ENCODE measurements around the gene UNC13C. TPM values are rescaled to one million over a fixed set of nuclear protein-coding genes. Genes with fewer than 3 reads are reported as not detected.

UNC13C gene
- total RNA-seq, 1 experiment from 2014 or later, result not detected

- intact Hi-C loops (cut with micrococcal nuclease), result no loop called here
- no TSS peak for BruUV-seq (replicated peaks)
- H3K9me3 ChIP-seq (ENCODE audit: control insufficient read depth in 1 of 2, insufficient read depth in 1 of 2, low read depth in 1 of 2, low read length in 2 of 2), result peaks cover 12 to 38% of the 10 kb centered on the region in 2 experiments; a peak in 2 of 4 replicates
- H3K27ac ChIP-seq (ENCODE audit: low read depth, low read length), result no peak overlapping the region
- ChIA-PET RAD21 (ENCODE audit: low non-redundant PET in 1 of 2, low total read pairs in 2 of 2, uncharacterized antibody in 2 of 2, unreplicated experiment in 2 of 2) (no interaction called here), CTCF (no interaction called here), POLR2A (no interaction called here)
- no peaks in the 10 kb centered on the region for H3K36me3 ChIP-seq (ENCODE audit: control insufficient read depth in 1 of 2, insufficient read depth in 2 of 2, low read length in 2 of 2)
- no peak overlapping the region for H2AFZ ChIP-seq (ENCODE audit: low read depth, low read length, poor library complexity, severe bottlenecking)
- H4K20me1 ChIP-seq (ENCODE audit: insufficient read depth), result no peaks in the 10 kb centered on the region
- DNase-seq (ENCODE audit: low read depth, low spot score), result no peak
- ATAC-seq, result no peak
- H3K4me2 ChIP-seq (ENCODE audit: low read length), result no peak overlapping the region
- H3K4me3 ChIP-seq (replicated peaks in 1 of 2; ENCODE audit: low read depth in 1 of 2, low read length in 2 of 2), result no peak overlapping the region
- H3K9me2 ChIP-seq (ENCODE audit: insufficient read depth), result no peaks in the 10 kb centered on the region
- H3K79me2 ChIP-seq (ENCODE audit: insufficient read depth, low read length), result no peaks in the 10 kb centered on the region
- H3K9ac ChIP-seq (ENCODE audit: low read length), result no peak overlapping the region
- no peaks in the 10 kb centered on the region for H3K27me3 ChIP-seq (ENCODE audit: insufficient read depth, low read length)
- no peaks in the 10 kb centered on the region for H3K4me1 ChIP-seq (ENCODE audit: control insufficient read depth in 1 of 2, insufficient read depth in 2 of 2, low read length in 2 of 2)
- TF ChIP-seq CTCF (IDR thresholded peaks at IDR 0.05 in 2 of 3, conservative IDR thresholded peaks at IDR 0.05 in 1 of 3; ENCODE audit: borderline replicate concordance in 1 of 3, insufficient read depth in 1 of 3, low read depth in 2 of 3, low read length in 2 of 3) (no peak), YY1 (IDR thresholded peaks at IDR 0.05; ENCODE audit: extremely low read depth, insufficient replicate concordance, low read depth, low read length) (no peak)
These were observed 86.1 kb downstream of the UNC13C start for GRCh38 chr15:54064365-54064764.

- Histone ChIP-seq H3K4me2 (ENCODE audit: low read length) (no peak overlapping the region), H3K27ac (ENCODE audit: low read depth, low read length) (no peak overlapping the region), H3K9ac (ENCODE audit: low read length) (no peak overlapping the region), H3K4me3 (replicated peaks in 1 of 2; ENCODE audit: low read depth in 1 of 2, low read length in 2 of 2) (no peak overlapping the region), H3K9me3 (ENCODE audit: control insufficient read depth in 1 of 2, insufficient read depth in 1 of 2, low read depth in 1 of 2, low read length in 2 of 2) (peaks cover 12 to 41% of the 10 kb centered on the region in 2 experiments; a peak in 2 of 4 replicates), H3K36me3 (ENCODE audit: control insufficient read depth in 1 of 2, insufficient read depth in 2 of 2, low read length in 2 of 2) (no peaks in the 10 kb centered on the region), H3K27me3 (ENCODE audit: insufficient read depth, low read length) (no peaks in the 10 kb centered on the region), H3K4me1 (ENCODE audit: control insufficient read depth in 1 of 2, insufficient read depth in 2 of 2, low read length in 2 of 2) (no peaks in the 10 kb centered on the region), H2AFZ (ENCODE audit: low read depth, low read length, poor library complexity, severe bottlenecking) (no peak overlapping the region), H4K20me1 (ENCODE audit: insufficient read depth) (no peaks in the 10 kb centered on the region), H3K79me2 (ENCODE audit: insufficient read depth, low read length) (no peaks in the 10 kb centered on the region), H3K9me2 (ENCODE audit: insufficient read depth) (no peaks in the 10 kb centered on the region)
- intact Hi-C loops (cut with micrococcal nuclease), result no loop called here
- BruUV-seq (replicated peaks), result no TSS peak
- CTCF ChIA-PET, result no interaction called here
- RAD21 ChIA-PET (ENCODE audit: low non-redundant PET in 1 of 2, low total read pairs in 2 of 2, uncharacterized antibody in 2 of 2, unreplicated experiment in 2 of 2), result no interaction called here
- POLR2A ChIA-PET, result no interaction called here
- TF ChIP-seq YY1 (IDR thresholded peaks at IDR 0.05; ENCODE audit: extremely low read depth, insufficient replicate concordance, low read depth, low read length), result no peak
- TF ChIP-seq POLR2A (IDR thresholded peaks at IDR 0.05; ENCODE audit: borderline replicate concordance, extremely low read depth, insufficient read depth, insufficient read length), result no peak
- TF ChIP-seq SRF (IDR thresholded peaks at IDR 0.05; ENCODE audit: low read depth), result no peak
- TF ChIP-seq SP1 (IDR thresholded peaks at IDR 0.05; ENCODE audit: low read depth), result no peak
- TF ChIP-seq ZNF274 (IDR thresholded peaks at IDR 0.05; ENCODE audit: low read depth, low read length), result no peak
- TF ChIP-seq RAD21 (IDR thresholded peaks at IDR 0.05; ENCODE audit: low read depth), result no peak
- TF ChIP-seq ELF1 (IDR thresholded peaks at IDR 0.05; ENCODE audit: borderline replicate concordance, low read depth), result no peak
- TF ChIP-seq ZBTB33 (IDR thresholded peaks at IDR 0.05; ENCODE audit: extremely low read depth, insufficient replicate concordance, low read length), result no peak
- no peak for TF ChIP-seq SIN3A (IDR thresholded peaks at IDR 0.05; ENCODE audit: low read depth)
- TF ChIP-seq EZH2phosphoT487 (IDR thresholded peaks at IDR 0.05; ENCODE audit: borderline replicate concordance), result no peak
- ATAC-seq (no peak), DNase-seq (ENCODE audit: low read depth, low spot score) (no peak)
These were observed 88.2 kb downstream of the UNC13C start for GRCh38 chr15:54066403-54066802.

Data from HCT116 (cell line).